GM18505 (cell line): ENCODE data around the gene SLC17A7.
"Not testable (repeated sequence)": the region's sequence is repeated elsewhere in the genome, so short reads cannot be mapped to it uniquely, and the experiment has no call there.

Experiments used
- ATAC-seq: cut with Tn5 transposase; IDR thresholded peaks from one replicate; pipeline ENCODE4 v1.9.1; 2021; ENCODE audit not compliant: unreplicated experiment
- POLR2A ChIP-seq: IDR thresholded peaks from 4 replicates; pipeline ENCODE4 v1.6.1; 2011; ENCODE audit warnings: borderline replicate concordance; ENCODE audit not compliant: insufficient read depth, insufficient read length; ENCODE audit errors: extremely low read depth

The SLC17A7 gene

DNA sequence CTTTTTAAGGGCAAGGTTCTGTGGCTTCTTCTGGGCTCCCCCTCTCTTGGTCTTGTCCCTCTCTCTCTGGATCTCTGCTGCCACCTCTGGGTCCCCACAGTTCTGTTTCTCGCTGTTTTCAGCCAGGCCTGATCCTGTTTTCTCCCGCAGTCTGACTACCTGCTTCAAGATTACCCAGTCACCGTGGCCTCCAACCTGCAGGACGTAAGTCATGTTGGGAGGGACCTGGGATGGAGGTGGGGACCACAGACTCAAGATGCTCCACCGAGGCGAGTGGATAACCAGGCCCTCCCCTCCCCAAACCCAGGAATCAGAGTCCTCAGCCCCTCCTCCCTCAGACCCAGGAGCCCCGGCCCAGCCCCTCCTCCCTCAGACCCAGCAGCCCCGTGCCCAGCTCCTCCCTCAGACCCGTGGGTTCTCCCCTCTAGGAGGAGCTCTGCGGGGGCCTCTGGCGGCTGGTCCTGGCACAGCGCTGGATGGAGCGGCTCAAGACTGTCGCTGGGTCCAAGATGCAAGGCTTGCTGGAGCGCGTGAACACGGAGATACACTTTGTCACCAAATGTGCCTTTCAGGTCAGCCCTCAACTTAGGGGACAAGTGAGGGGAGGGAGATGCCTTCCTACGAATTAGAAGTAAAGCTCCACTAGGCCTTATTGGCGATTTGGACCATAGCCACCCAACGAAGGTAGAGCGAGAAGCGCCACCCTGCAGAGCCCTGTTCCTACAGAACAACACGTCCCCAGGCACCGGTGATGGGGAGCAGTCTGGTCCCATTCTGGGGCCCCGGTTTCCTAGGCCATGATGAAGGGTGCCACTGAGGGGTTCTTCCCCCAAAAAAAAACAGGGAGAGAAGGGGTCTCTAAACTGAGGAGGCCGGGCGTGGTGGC, 34.9 kb upstream of the SLC17A7 start:
- TF ChIP-seq POLR2A = no peak
- ATAC-seq = no peak

- no peak for TF ChIP-seq POLR2A
Measured at GRCh38 chr19:49475191-49475917, 34.0 kb upstream of the SLC17A7 start.

GRCh38 chr19:49474542-49474924, 33.2 kb upstream of the SLC17A7 start:
- TF ChIP-seq POLR2A = no peak
- ATAC-seq = no peak

More at GRCh38 chr19:49475191-49475917, 34.0 kb upstream of the SLC17A7 start:
- ATAC-seq = no peak

DNA sequence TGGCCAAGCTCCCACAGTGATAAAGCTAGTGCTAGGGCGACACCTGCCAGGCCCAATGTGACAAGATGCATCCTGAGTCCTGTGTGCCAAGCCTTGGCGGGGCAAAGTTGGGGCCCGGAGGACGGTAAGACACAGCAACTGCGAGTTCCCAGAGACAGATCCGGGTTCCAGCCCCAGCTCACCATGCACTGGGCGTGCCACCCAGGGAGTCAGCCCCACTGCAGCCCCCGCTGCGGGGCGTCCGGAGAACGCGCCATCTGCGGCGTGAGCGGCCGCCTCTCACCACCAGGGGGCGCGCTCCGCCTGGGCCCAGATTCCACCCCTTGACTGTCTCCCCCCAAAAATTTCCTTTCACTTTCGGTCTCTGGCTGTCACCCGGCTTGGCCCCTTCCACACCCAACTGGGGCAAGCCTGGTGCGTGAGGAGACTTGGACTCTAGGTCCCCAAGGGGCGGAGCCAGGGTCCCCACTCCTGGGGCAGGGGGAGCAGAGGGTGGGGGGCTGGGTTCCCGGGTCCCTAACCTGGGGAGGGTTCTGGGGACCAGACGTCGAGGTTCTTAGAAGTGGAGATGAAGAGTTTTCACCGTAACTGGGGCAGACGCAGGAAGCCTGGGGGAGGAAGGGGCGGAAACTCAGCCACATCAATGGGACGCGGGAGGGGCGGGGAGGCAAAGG, 32.7 kb upstream of the SLC17A7 start, which contains the start of gene FLT3LG:
TSS of gene FLT3LG (plus strand) at position 348 of the 674 bp plus-strand sequence. CDS start 425 bp downstream, outside the sequence.
- no peak for TF ChIP-seq POLR2A
- ATAC-seq = peak; percentile 57

- not testable (repeated sequence) for ATAC-seq
Measured at GRCh38 chr19:49473501-49473867, 32.2 kb upstream of the SLC17A7 start.

DNA sequence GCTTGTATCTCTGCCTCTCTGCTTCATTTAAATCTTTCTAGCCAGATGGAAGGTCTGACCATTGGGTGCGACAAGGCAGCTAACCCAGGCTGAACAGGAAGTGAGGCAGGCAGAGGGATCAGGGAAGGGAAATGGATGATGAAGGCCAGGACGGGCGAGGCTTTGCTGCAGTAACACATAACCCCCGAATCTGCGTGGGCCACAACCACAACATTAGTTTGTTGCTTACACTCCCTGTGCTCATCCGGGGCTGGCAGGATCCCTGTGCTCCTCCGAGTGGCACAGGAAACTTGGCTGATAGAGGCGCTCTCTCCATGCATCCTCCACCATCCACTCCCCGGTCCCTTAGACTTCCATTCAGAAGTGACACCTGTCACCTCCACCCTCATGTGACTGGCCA, 31.6 kb upstream of the SLC17A7 start:
- TF ChIP-seq POLR2A = no peak
- ATAC-seq = no peak

GRCh38 chr19:49470615-49470978, 29.3 kb upstream of the SLC17A7 start:
- no peak for TF ChIP-seq POLR2A
- ATAC-seq = no peak

GRCh38 chr19:49469828-49470614, 28.7 kb upstream of the SLC17A7 start:
- TF ChIP-seq POLR2A = peak; percentile 36
- ATAC-seq = no peak

GRCh38 chr19:49468746-49469447, 27.6 kb upstream of the SLC17A7 start:
- TF ChIP-seq POLR2A = no peak
- no peak for ATAC-seq

GRCh38 chr19:49468199-49468598, 26.9 kb upstream of the SLC17A7 start:
- TF ChIP-seq POLR2A = no peak
- no peak for ATAC-seq

DNA sequence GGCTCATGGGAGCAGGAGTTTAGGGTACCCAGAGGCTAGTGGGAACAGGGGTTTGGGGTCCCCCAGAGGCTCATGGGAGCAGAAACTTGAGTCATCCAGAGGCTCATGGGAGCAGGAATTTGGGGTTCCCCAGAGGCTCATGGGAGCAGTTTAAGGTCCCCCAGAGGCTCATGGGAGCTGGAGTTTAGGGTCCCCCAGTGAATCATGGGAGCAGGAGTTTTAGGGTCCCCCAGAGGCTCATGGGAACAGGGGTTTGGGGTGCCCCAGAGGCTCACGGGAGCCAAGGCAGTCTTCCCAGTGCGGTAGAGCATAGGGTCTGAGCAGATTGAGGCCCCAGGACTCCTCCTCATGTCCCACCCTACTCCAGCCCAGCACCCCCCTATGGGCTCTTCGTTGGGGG, 24.0 kb upstream of the SLC17A7 start:
- TF ChIP-seq POLR2A = no peak
- ATAC-seq = no peak

DNA sequence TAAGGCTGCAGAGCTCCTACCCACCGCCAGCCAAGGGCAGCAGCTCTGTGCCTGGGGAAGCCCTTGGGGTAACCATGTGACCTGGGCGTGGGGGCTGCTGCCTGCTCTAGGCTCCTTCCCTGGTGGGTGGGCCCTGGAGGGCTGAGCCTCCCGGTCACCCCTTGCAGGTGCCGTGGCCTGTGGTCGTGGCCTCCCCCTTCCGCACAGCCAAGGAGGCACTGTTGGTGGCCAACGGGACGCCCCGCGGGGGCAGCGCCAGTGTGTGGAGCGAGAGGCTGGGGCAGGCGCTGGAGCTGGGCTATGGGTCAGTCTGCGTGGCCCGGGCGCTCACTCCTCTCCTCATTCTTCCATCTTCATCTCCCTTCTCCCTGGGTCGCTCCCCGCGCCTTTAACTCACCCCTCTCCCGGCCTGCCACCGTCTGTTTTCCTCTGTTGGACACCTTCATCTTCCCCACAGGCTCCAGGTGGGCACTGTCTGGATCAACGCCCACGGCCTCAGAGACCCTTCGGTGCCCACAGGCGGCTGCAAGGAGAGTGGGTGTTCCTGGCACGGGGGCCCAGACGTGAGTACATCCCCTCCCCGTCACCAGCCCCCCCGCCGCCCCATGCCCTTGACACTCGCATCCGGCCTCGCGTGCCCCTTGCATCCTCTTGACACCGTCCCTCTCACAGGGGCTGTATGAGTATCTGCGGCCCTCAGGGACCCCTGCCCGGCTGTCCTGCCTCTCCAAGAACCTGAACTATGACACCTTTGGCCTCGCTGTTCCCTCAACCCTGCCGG, 22.8 kb upstream of the SLC17A7 start:
- ATAC-seq = no peak
- no peak for TF ChIP-seq POLR2A
